H1 (cell line): ENCODE results near the gene MYLK3. TPM values are rescaled to one million over a fixed set of nuclear protein-coding genes. Genes with fewer than 3 reads are reported as not detected.
"Not testable (repeated sequence)": the region's sequence is repeated elsewhere in the genome, so short reads cannot be mapped to it uniquely, and the experiment has no call there.

ENCODE experiments used
- CTCF ChIA-PET: fragments of 300-600 bp; sonication (Branson Sonifier 250); formaldehyde crosslinking; loops from one replicate; lab custom pipeline; 2021; ENCODE audit not compliant: partially characterized antibody; lab: Charles Lee
- POLR2A ChIA-PET: fragments of 300-600 bp; sonication (Branson Sonifier 250); formaldehyde crosslinking; loops from one replicate; lab custom pipeline; 2021; ENCODE audit warnings: inconsistent platforms; ENCODE audit not compliant: partially characterized antibody; lab: Charles Lee
- DNase-seq, 2 experiments: peaks; one replicate each; pipeline versions ENCODE4 v3.0.0 to v3.0.0-alpha.2; 2010 to 2022; ENCODE audit warnings: low spot score in 2 of 2, low read depth in 1 of 2, mixed read lengths in 1 of 2
- FAIRE-seq: peaks from 2 replicates; lab custom pipeline; 2011; peaks lifted over from hg19 to GRCh38; lab: Jason Lieb, UNC
- H2AFZ ChIP-seq: 2 replicates; pipeline ENCODE4 v1.8.1; 2012; ENCODE audit warnings: low read length, inconsistent platforms
- H2AK5ac ChIP-seq: 2 replicates; pipeline ENCODE4 v1.6.1; 2013; ENCODE audit warnings: low read depth, low read length
- H2BK120ac ChIP-seq: replicated peaks from 2 replicates; pipeline ENCODE3; 2013; ENCODE audit warnings: low read depth, low read length, inconsistent platforms
- H2BK12ac ChIP-seq: 2 replicates; pipeline ENCODE4 v1.6.1; 2013; ENCODE audit warnings: low read depth, low read length
- H2BK15ac ChIP-seq: 2 replicates; pipeline ENCODE4 v1.6.1; 2013; ENCODE audit warnings: low read length
- H2BK20ac ChIP-seq: 2 replicates; pipeline ENCODE4 v1.6.1; 2013; ENCODE audit warnings: low read length
- H2BK5ac ChIP-seq: 2 replicates; pipeline ENCODE4 v1.6.1; 2013; ENCODE audit warnings: low read depth, low read length
- H3K14ac ChIP-seq: 2 replicates; pipeline ENCODE4 v1.6.1; 2013; ENCODE audit warnings: inconsistent platforms; ENCODE audit not compliant: insufficient read length
- H3K18ac ChIP-seq: 2 replicates; pipeline ENCODE4 v1.6.1; 2013; ENCODE audit warnings: low read length; ENCODE audit errors: extremely low read depth
- H3K23ac ChIP-seq: 2 replicates; pipeline ENCODE4 v1.6.1; 2013; ENCODE audit warnings: inconsistent platforms; ENCODE audit not compliant: insufficient read length
- H3K23me2 ChIP-seq: 2 replicates; pipeline ENCODE4 v1.6.1; 2013; ENCODE audit warnings: low read depth, low read length
- H3K27ac ChIP-seq: 2 replicates; pipeline ENCODE4 v1.6.1; 2011; ENCODE audit warnings: low read depth, low read length, inconsistent platforms
- H3K27me3 ChIP-seq, 4 experiments: replicated peaks in 1 of 4; 1 replicate in 1 of 4; 2 replicates in 3 of 4; pipeline versions ENCODE4 v1.6.1 to v1.8.1; 2011 to 2013; ENCODE audit warnings: low read length in 3 of 4, mild to moderate bottlenecking in 3 of 4, inconsistent platforms in 2 of 4, mixed read lengths in 2 of 4, moderate library complexity in 1 of 4; ENCODE audit not compliant: control insufficient read depth in 3 of 4, insufficient read depth in 3 of 4; ENCODE audit errors: extremely low read depth in 1 of 4
- H3K36me3 ChIP-seq, 4 experiments: 2 replicates each; pipeline versions ENCODE4 v1.6.1 to v1.8.1; 2011 to 2013; ENCODE audit warnings: mild to moderate bottlenecking in 4 of 4, low read length in 3 of 4, moderate library complexity in 2 of 4, control low read depth in 1 of 4, inconsistent platforms in 1 of 4; ENCODE audit not compliant: insufficient read depth in 4 of 4, control insufficient read depth in 2 of 4
- H3K4ac ChIP-seq: replicated peaks from 2 replicates; pipeline ENCODE3; 2013; ENCODE audit warnings: low read length, low read depth, mixed read lengths, inconsistent platforms; ENCODE audit not compliant: insufficient read length
- H3K4me1 ChIP-seq, 4 experiments: replicated peaks in 1 of 4; 1 replicate in 1 of 4; 2 replicates in 3 of 4; pipeline versions ENCODE4 v1.6.1 to v1.8.1; 2011 to 2013; ENCODE audit warnings: low read length in 3 of 4, inconsistent platforms in 2 of 4, mixed read lengths in 1 of 4; ENCODE audit not compliant: insufficient read depth in 4 of 4, control insufficient read depth in 3 of 4
- H3K4me2 ChIP-seq, 2 experiments: 2 replicates each; pipeline versions ENCODE4 v1.6.1 to v1.8.1; 2011 to 2013; ENCODE audit warnings: low read depth in 2 of 2, low read length in 2 of 2, control low read depth in 1 of 2, inconsistent platforms in 1 of 2, mild to moderate bottlenecking in 1 of 2; ENCODE audit not compliant: insufficient read depth in 1 of 2
- H3K4me3 ChIP-seq, 4 experiments: fragments of 200-600, 300-600 bp in 1 of 4; sonication (generic), shearing (Covaris generic), sonication (Bioruptor Twin) in 1 of 4; 2 replicates each; pipeline versions ENCODE4 v1.5.1 to v1.8.1; 2011 to 2016; ENCODE audit warnings: low read length in 4 of 4, low read depth in 3 of 4, control low read depth in 2 of 4, inconsistent platforms in 2 of 4, mild to moderate bottlenecking in 2 of 4, mixed read lengths in 1 of 4, moderate library complexity in 1 of 4; ENCODE audit not compliant: insufficient read depth in 2 of 4; ENCODE audit errors: extremely low read depth in 1 of 4
- H3K56ac ChIP-seq: replicated peaks from 2 replicates; pipeline ENCODE3; 2013; ENCODE audit warnings: low read depth, mild to moderate bottlenecking, mixed read lengths, low read length, inconsistent platforms; ENCODE audit not compliant: insufficient read length
- H3K79me1 ChIP-seq: 2 replicates; pipeline ENCODE4 v1.6.1; 2013; ENCODE audit warnings: low read depth, low read length, control low read depth
- H3K79me2 ChIP-seq, 2 experiments: 2 replicates each; pipeline versions ENCODE4 v1.6.1 to v1.8.1; 2012 to 2013; ENCODE audit warnings: low read length in 2 of 2, mild to moderate bottlenecking in 2 of 2, inconsistent platforms in 1 of 2; ENCODE audit not compliant: insufficient read depth in 2 of 2, control insufficient read depth in 1 of 2
- H3K9ac ChIP-seq, 4 experiments: replicated peaks in 1 of 4; 1 replicate in 1 of 4; 2 replicates in 3 of 4; pipeline versions ENCODE4 v1.6.1 to v1.8.1; 2011 to 2013; ENCODE audit warnings: low read depth in 3 of 4, low read length in 3 of 4, control low read depth in 2 of 4, mild to moderate bottlenecking in 2 of 4, moderate library complexity in 2 of 4, inconsistent platforms in 1 of 4; ENCODE audit errors: extremely low read depth in 1 of 4
- H3K9me3 ChIP-seq, 2 experiments: 2 replicates each; pipeline versions ENCODE4 v1.6.1 to v1.8.1; 2012 to 2013; ENCODE audit warnings: mild to moderate bottlenecking in 2 of 2, moderate library complexity in 2 of 2, control low read depth in 1 of 2, inconsistent platforms in 1 of 2, low read depth in 1 of 2, low read length in 1 of 2, mixed read lengths in 1 of 2; ENCODE audit not compliant: insufficient read depth in 2 of 2
- H4K20me1 ChIP-seq, 2 experiments: replicated peaks in 1 of 2; 2 replicates each; pipeline versions ENCODE3 to v1.8.1; 2011 to 2013; ENCODE audit warnings: inconsistent platforms in 2 of 2, low read length in 2 of 2, mild to moderate bottlenecking in 1 of 2; ENCODE audit not compliant: insufficient read depth in 2 of 2, control insufficient read depth in 1 of 2
- H4K5ac ChIP-seq: 2 replicates; pipeline ENCODE4 v1.6.1; 2013; ENCODE audit warnings: low read length, low read depth, mixed read lengths, inconsistent platforms; ENCODE audit not compliant: insufficient read length
- H4K8ac ChIP-seq: 2 replicates; pipeline ENCODE4 v1.8.0; 2013; ENCODE audit warnings: mild to moderate bottlenecking, moderate library complexity, low read length, inconsistent platforms; ENCODE audit not compliant: insufficient read depth; ENCODE audit errors: extremely low read depth
- H4K91ac ChIP-seq: replicated peaks from 2 replicates; pipeline ENCODE3; 2013; ENCODE audit warnings: low read length, mixed read lengths, inconsistent platforms; ENCODE audit not compliant: insufficient read length
- WGBS, 2 experiments: shearing (Covaris generic) in 1 of 2; methylation state at CpG; one replicate each; pipeline versions ENCODE4 v1.1.6 to v1.1.7; 2013 to 2015; ENCODE audit warnings: low lambda C conversion rate in 2 of 2, mixed read lengths in 2 of 2, inconsistent platforms in 1 of 2, low coverage in 1 of 2, missing lambda C conversion rate in 1 of 2; ENCODE audit not compliant: insufficient replicate concordance in 2 of 2, insufficient coverage in 1 of 2, insufficient read length in 1 of 2; ENCODE audit errors: extremely low coverage in 1 of 2, missing lambda C conversion rate in 1 of 2; 5-methylcytosine and 5-hydroxymethylcytosine counted together
- polyA plus RNA-seq, 7 experiments: library from polyadenylated mRNA; depleted of rRNA in 3 of 7; stranded (reverse) in 5 of 7; unstranded in 2 of 7; fragments of >200 nt in 5 of 7; fragments of 200-250 nt in 2 of 7; gene quantifications; 1 replicate in 5 of 7; 2 replicates in 1 of 7; 4 replicates in 1 of 7; pipeline versions ENCODE4 v1.2.1 to v1.2.3, GENCODE V29; 2011 to 2013; ENCODE audit warnings: missing spikeins in 2 of 7, mixed read lengths in 2 of 7
- total RNA-seq: library from RNA; stranded (reverse); fragmentation: NEBNext Ultra II Directional; extraction: Animal tissue kit (Norgen Biotek cat#: 25700); gene quantifications from 2 replicates; pipeline ENCODE4 v1.2.1, GENCODE V29; 2021

MYLK3 gene
- total and polyA plus RNA-seq, 2 of the 8 experiments (the other 6 are each of a cell fraction or from before 2014, with no cell fraction given) = 0.14 to 0.35 TPM

GRCh38 chr16:46677943-46678342 is 70.2 kb downstream of the MYLK3 start:
- not testable (repeated sequence) for DNase-seq, H3K23me2 ChIP-seq, H3K9me3 ChIP-seq, H3K4me1 ChIP-seq, H3K18ac ChIP-seq, H3K14ac ChIP-seq, H3K9ac ChIP-seq, H2BK120ac ChIP-seq, H3K79me2 ChIP-seq, H2BK15ac ChIP-seq, H2BK12ac ChIP-seq, H3K27me3 ChIP-seq, H2BK5ac ChIP-seq, H3K4ac ChIP-seq, H4K8ac ChIP-seq, H4K5ac ChIP-seq, H2BK20ac ChIP-seq, H3K4me3 ChIP-seq, FAIRE-seq, H2AFZ ChIP-seq, H3K27ac ChIP-seq, H4K20me1 ChIP-seq, H2AK5ac ChIP-seq, H3K4me2 ChIP-seq, H3K79me1 ChIP-seq, H3K56ac ChIP-seq, H3K23ac ChIP-seq, H4K91ac ChIP-seq
- POLR2A ChIA-PET = interaction anchor here (0.6 to 1.1 kb wide), 3 partner anchors 12 to 51 kb away, joined by 3 read pairs; partner anchors contain the start of gene ORC6
- 93% methylated on average over 1 of the region's 1 CpG; no CpG with 5 or more reads in 1 of the 2 experiments for WGBS, 2 experiments
- H3K36me3 ChIP-seq = peaks cover 8 to 47% (median 25%) of the 10 kb centered on the region in 4 experiments
- CTCF ChIA-PET = interaction anchor here (0.7 to 1.3 kb wide), 4 partner anchors 12 to 125 kb away, joined by 3 to 5 read pairs (median 4); partner anchors contain the start of gene ORC6
